ENCODE results near the gene ATF7IP.

DNA sequence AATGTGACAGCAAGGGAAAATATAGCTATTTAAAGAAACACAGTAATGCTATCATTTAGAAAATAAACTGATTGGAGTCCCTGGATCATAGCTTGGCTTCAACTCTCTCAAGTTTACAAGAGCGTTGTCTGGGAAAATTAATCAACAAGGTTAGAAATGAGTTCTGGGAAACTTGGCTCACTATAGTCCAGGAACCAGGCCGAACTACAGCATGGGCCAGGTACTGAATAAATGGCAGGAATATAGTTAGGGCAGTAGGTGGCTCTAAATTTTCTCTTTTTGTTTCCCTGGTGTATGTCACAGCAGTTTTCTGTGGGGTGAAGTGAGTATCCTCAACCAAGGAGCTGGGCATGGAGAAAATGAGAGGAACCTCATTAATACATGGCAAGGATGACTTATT lies 129.8 kb downstream of the ATF7IP start:
- TF ChIP-seq POLR2AphosphoS5 (IDR thresholded peaks at IDR 0.05) (no peak), EP300 (IDR thresholded peaks at IDR 0.05) (no peak), POLR2A (IDR thresholded peaks at IDR 0.05) (no peak)
- TF ChIP-seq, protein P1, sequence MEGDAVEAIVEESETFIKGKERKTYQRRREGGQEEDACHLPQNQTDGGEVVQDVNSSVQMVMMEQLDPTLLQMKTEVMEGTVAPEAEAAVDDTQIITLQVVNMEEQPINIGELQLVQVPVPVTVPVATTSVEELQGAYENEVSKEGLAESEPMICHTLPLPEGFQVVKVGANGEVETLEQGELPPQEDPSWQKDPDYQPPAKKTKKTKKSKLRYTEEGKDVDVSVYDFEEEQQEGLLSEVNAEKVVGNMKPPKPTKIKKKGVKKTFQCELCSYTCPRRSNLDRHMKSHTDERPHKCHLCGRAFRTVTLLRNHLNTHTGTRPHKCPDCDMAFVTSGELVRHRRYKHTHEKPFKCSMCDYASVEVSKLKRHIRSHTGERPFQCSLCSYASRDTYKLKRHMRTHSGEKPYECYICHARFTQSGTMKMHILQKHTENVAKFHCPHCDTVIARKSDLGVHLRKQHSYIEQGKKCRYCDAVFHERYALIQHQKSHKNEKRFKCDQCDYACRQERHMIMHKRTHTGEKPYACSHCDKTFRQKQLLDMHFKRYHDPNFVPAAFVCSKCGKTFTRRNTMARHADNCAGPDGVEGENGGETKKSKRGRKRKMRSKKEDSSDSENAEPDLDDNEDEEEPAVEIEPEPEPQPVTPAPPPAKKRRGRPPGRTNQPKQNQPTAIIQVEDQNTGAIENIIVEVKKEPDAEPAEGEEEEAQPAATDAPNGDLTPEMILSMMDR (IDR thresholded peaks at IDR 0.05), result no peak

Data from upper lobe of left lung (tissue), 4 donors.